GM10248 (cell line): ENCODE data around the gene LAMTOR2.

Source experiments
- CTCF ChIA-PET: fragments of 300-600 bp; sonication (Branson Sonifier 250); formaldehyde crosslinking; extraction: SDS; loops from one replicate; lab custom pipeline; 2021; ENCODE audit warnings: antibody characterized with exemption; lab: Yijun Ruan, JAX
- POLR2A ChIA-PET: fragments of 350-650 bp; sonication (Branson Sonifier 250); formaldehyde crosslinking; extraction: SDS; loops from one replicate; lab custom pipeline; 2020; ENCODE audit warnings: antibody characterized with exemption; lab: Yijun Ruan, JAX
- DNase-seq: peaks from one replicate; pipeline ENCODE4 v3.0.0; 2012; ENCODE audit errors: extremely low spot score
- CTCF ChIP-seq: IDR thresholded peaks from 2 replicates; pipeline ENCODE4 v1.5.1; 2012; ENCODE audit warnings: mild to moderate bottlenecking, low read depth; ENCODE audit errors: extremely low read depth, missing control alignments, control extremely low read depth

Gene LAMTOR2

GRCh38 chr1:156073110-156073687 lies 18.6 kb downstream of the LAMTOR2 start:
- ChIA-PET CTCF (interaction anchor here (1.0 to 1.2 kb wide), 4 partner anchors 8 to 246 kb away, joined by 3 read pairs; no protein-coding TSS in a partner anchor), POLR2A (no interaction called here)
- TF ChIP-seq CTCF, result no peak
- no peak for DNase-seq

DNA sequence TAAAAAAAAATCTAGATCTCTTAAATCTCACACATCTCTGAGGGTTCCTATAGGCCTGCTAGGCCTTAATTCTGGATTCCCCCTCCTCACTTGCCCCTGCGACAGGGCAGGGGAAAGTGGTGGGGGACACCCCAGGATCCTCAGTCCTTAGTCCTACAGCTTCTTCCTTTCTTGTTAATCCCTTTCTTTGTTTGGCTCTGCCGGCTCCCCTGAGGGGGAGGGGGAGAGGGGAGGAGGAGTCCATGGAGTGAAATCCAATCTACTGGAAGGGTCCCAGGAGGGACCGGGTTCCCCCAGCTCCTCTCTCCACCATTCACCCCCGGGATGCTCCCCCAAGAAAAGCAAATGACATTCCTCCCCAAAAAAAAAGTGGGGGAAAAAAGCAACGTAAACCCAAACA lies 19.2 kb downstream of the LAMTOR2 start:
- POLR2A ChIA-PET, result no interaction called here
- TF ChIP-seq CTCF, result no peak
- DNase-seq, result no peak
- CTCF ChIA-PET, result interaction anchor here (1.0 to 1.2 kb wide), 3 partner anchors 9 to 245 kb away, joined by 3 read pairs; no protein-coding TSS in a partner anchor

- DNase-seq, result no peak
- ChIA-PET CTCF (interaction anchor here (1.2 to 2.5 kb wide), 6 partner anchors 9 to 150 kb away, joined by 3 to 23 read pairs (median 5); no protein-coding TSS in a partner anchor), POLR2A (no interaction called here)
- TF ChIP-seq CTCF, result no peak
Measured at GRCh38 chr1:156074661-156075060, 20.1 kb downstream of the LAMTOR2 start.

DNA sequence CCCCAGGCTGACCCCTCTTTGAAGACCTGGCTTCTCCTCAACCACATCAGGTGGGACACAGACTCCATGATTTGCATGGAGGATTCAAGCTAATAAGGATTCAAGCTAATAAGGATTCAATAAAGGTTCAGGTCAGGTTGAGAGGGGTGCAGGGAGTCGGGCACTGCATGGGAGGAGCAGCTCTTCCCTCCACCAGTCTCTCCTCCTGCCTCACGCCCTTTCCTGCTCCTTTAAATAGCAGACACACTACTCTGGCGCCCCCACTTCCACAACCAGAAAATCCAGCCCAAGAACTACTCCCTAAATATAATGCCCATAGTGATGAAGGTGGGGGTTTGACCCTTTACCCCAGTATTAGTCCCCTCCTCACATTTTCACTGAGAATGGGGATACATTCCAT lies 20.6 kb downstream of the LAMTOR2 start:
- ChIA-PET CTCF (interaction anchor here (0.8 to 2.5 kb wide), 7 partner anchors 9 to 150 kb away, joined by 3 to 23 read pairs (median 5); no protein-coding TSS in a partner anchor), POLR2A (no interaction called here)
- DNase-seq, result no peak
- no peak for TF ChIP-seq CTCF

DNA sequence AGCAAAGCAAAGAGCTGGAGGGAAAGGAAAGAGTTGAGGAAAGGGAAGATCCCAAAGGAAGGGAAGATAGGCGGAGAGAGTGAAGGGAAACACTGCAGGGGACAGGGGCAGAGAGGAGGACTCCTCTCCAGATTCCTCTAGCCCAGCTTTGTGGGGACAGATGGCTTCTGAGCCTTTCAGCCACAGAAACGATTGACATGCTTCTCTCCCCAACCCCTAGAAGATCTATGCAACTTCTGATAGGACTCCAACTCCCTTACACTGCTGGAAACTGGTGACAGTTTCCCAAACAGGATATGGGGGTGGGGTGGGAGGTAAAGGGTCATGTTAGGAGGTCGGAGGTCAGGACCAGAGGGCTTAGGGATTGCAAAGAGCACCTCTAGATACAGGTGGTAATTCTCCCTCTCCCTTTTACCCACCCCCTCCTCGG lies 21.2 kb downstream of the LAMTOR2 start:
- no peak for DNase-seq
- TF ChIP-seq CTCF, result no peak
- POLR2A ChIA-PET, result interaction anchor here (0.6 kb wide), 1 partner anchor 196 kb away, joined by 3 read pairs; no protein-coding TSS in a partner anchor
- CTCF ChIA-PET, result interaction anchor here (0.8 to 2.5 kb wide), 7 partner anchors 9 to 149 kb away, joined by 3 to 23 read pairs (median 5); no protein-coding TSS in a partner anchor

- POLR2A ChIA-PET, result no interaction called here
- TF ChIP-seq CTCF, result no peak
- CTCF ChIA-PET, result interaction anchor here (2.1 to 2.5 kb wide), 2 partner anchors 11 to 20 kb away, joined by 12 to 23 read pairs; no protein-coding TSS in a partner anchor
- DNase-seq, result peak; percentile 83
Measured at GRCh38 chr1:156076609-156077429, 22.2 kb downstream of the LAMTOR2 start.
